ENCODE data around the gene CNN2.

DNA sequence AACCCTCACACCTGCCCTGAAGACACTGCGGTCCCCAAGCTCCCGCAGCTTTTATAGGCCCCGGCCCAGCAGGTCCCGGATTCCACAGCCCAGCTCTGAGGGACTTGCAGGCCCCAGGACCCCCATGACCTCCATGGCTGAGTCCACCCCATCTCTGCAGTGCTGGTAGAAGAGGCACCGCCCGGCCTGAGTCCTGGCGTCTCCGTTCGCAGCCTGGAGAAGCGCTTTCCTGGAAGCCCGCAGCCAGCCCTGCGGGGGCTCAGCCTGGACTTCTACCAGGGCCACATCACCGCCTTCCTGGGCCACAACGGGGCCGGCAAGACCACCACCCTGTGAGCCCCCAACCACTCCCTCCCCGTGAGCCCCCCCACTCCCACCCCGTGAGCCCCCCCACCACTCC is 22.7 kb downstream of the CNN2 start:
- TF ChIP-seq, protein P1, sequence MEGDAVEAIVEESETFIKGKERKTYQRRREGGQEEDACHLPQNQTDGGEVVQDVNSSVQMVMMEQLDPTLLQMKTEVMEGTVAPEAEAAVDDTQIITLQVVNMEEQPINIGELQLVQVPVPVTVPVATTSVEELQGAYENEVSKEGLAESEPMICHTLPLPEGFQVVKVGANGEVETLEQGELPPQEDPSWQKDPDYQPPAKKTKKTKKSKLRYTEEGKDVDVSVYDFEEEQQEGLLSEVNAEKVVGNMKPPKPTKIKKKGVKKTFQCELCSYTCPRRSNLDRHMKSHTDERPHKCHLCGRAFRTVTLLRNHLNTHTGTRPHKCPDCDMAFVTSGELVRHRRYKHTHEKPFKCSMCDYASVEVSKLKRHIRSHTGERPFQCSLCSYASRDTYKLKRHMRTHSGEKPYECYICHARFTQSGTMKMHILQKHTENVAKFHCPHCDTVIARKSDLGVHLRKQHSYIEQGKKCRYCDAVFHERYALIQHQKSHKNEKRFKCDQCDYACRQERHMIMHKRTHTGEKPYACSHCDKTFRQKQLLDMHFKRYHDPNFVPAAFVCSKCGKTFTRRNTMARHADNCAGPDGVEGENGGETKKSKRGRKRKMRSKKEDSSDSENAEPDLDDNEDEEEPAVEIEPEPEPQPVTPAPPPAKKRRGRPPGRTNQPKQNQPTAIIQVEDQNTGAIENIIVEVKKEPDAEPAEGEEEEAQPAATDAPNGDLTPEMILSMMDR (IDR thresholded peaks at IDR 0.05; ENCODE audit: low read length), result no peak
- TF ChIP-seq EZH2 (optimal IDR thresholded peaks at IDR 0.05; ENCODE audit: low read depth, low read length) (no peak), EZH2phosphoT487 (IDR thresholded peaks at IDR 0.05; ENCODE audit: low read length) (no peak)

Data from MM.1S (cell line).